SK-N-SH treated with all-trans-retinoic acid at 6 μM for 48 hours (cell line): ENCODE measurements around the gene BICC1.

Experiments used
- ATAC-seq: fragments of 200-7000 bp; cut with Tn5 transposase; 3 replicates; pipeline ENCODE4 v1.9.1; 2020; ENCODE audit warnings: mild to moderate bottlenecking, moderate library complexity
- ARNTL ChIP-seq: fragments of 450-650 bp; formaldehyde crosslinking; IDR thresholded peaks from 2 replicates; pipeline ENCODE4 v1.5.0; 2020; ENCODE audit warnings: low read depth, mild to moderate bottlenecking, moderate library complexity, borderline replicate concordance
- BACH2 ChIP-seq: fragments of 250-450 bp; sonication (Bioruptor Pico); IDR thresholded peaks from 2 replicates; pipeline ENCODE4 v1.9.0; 2021; ENCODE audit warnings: mild to moderate bottlenecking, borderline replicate concordance
- ESRRG ChIP-seq: fragments of 250-450 bp; sonication (Bioruptor Pico); IDR thresholded peaks from 2 replicates; pipeline ENCODE4 v1.6.1; 2021; ENCODE audit warnings: mild to moderate bottlenecking
- GLIS3 ChIP-seq: fragments of 250-450 bp; sonication (Bioruptor Pico); IDR thresholded peaks from 2 replicates; pipeline ENCODE4 v1.5.0; 2020; ENCODE audit warnings: mild to moderate bottlenecking, moderate library complexity
- ISL1 ChIP-seq: fragments of 250-450 bp; sonication (Bioruptor Pico); IDR thresholded peaks from 2 replicates; pipeline ENCODE4 v2.1.2; 2022; ENCODE audit warnings: mild to moderate bottlenecking, moderate library complexity
- OSR1 ChIP-seq: fragments of 250-450 bp; sonication (Bioruptor Pico); IDR thresholded peaks from 2 replicates; pipeline ENCODE4 v1.8.0; 2022; ENCODE audit warnings: moderate library complexity, mild to moderate bottlenecking, inconsistent platforms
- PPARA ChIP-seq: fragments of 250-450 bp; sonication (Bioruptor Pico); IDR thresholded peaks from 2 replicates; pipeline ENCODE4 v1.5.0; 2020; ENCODE audit warnings: mild to moderate bottlenecking, borderline replicate concordance
- RARB ChIP-seq: fragments of 250-450 bp; sonication (Bioruptor Pico); IDR thresholded peaks from 2 replicates; pipeline ENCODE4 v1.8.0; 2021; ENCODE audit warnings: mild to moderate bottlenecking, moderate library complexity
- TCF4 ChIP-seq: fragments of 250-450 bp; sonication (Bioruptor Pico); IDR thresholded peaks from 2 replicates; pipeline ENCODE4 v1.8.0; 2021; ENCODE audit warnings: mild to moderate bottlenecking, moderate library complexity, borderline replicate concordance
- TOX ChIP-seq: fragments of 250-450 bp; sonication (Bioruptor Pico); IDR thresholded peaks from 2 replicates; pipeline ENCODE4 v1.8.0; 2021; ENCODE audit warnings: mild to moderate bottlenecking, moderate library complexity, borderline replicate concordance
- ZFP3 ChIP-seq: fragments of 250-450 bp; sonication (Bioruptor Pico); IDR thresholded peaks from 2 replicates; pipeline ENCODE4 v1.5.0; 2020; ENCODE audit warnings: mild to moderate bottlenecking, moderate library complexity
- ZNF565 ChIP-seq: fragments of 450-650 bp; formaldehyde crosslinking; conservative IDR thresholded peaks from 2 replicates; pipeline ENCODE4 v1.5.0; 2020; ENCODE audit warnings: low read depth, mild to moderate bottlenecking, moderate library complexity
- ZNF8 ChIP-seq: fragments of 450-650 bp; formaldehyde crosslinking; IDR thresholded peaks from 2 replicates; pipeline ENCODE4 v1.5.0; 2020; ENCODE audit warnings: mild to moderate bottlenecking, moderate library complexity
- TF ChIP-seq, protein P1 (sequence below): fragments of 250-450 bp; sonication (Bioruptor Pico); IDR thresholded peaks from 2 replicates; pipeline ENCODE4 v1.5.0; 2020; ENCODE audit warnings: mild to moderate bottlenecking, moderate library complexity
- TF ChIP-seq, protein P2 (sequence below): fragments of 250-450 bp; sonication (Bioruptor Pico); IDR thresholded peaks from 2 replicates; pipeline ENCODE4 v1.5.1; 2020; ENCODE audit warnings: low read depth, mild to moderate bottlenecking, moderate library complexity
- TF ChIP-seq, protein P3 (sequence below): fragments of 250-450 bp; sonication (Bioruptor Pico); IDR thresholded peaks from 2 replicates; pipeline ENCODE4 v1.8.0; 2021; ENCODE audit warnings: low read depth, mild to moderate bottlenecking, moderate library complexity, borderline replicate concordance

Gene BICC1

GRCh38 chr10:58833771-58834561 lies 321.3 kb downstream of the BICC1 start:
- TF ChIP-seq RARB (no peak), TOX (no peak), BACH2 (no peak), OSR1 (no peak), ESRRG (CRISPR knock-in tag) (no peak)
- TF ChIP-seq, protein P1, sequence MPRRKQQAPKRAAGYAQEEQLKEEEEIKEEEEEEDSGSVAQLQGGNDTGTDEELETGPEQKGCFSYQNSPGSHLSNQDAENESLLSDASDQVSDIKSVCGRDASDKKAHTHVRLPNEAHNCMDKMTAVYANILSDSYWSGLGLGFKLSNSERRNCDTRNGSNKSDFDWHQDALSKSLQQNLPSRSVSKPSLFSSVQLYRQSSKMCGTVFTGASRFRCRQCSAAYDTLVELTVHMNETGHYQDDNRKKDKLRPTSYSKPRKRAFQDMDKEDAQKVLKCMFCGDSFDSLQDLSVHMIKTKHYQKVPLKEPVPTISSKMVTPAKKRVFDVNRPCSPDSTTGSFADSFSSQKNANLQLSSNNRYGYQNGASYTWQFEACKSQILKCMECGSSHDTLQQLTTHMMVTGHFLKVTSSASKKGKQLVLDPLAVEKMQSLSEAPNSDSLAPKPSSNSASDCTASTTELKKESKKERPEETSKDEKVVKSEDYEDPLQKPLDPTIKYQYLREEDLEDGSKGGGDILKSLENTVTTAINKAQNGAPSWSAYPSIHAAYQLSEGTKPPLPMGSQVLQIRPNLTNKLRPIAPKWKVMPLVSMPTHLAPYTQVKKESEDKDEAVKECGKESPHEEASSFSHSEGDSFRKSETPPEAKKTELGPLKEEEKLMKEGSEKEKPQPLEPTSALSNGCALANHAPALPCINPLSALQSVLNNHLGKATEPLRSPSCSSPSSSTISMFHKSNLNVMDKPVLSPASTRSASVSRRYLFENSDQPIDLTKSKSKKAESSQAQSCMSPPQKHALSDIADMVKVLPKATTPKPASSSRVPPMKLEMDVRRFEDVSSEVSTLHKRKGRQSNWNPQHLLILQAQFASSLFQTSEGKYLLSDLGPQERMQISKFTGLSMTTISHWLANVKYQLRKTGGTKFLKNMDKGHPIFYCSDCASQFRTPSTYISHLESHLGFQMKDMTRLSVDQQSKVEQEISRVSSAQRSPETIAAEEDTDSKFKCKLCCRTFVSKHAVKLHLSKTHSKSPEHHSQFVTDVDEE (CRISPR knock-in tag), result no peak
- TF ChIP-seq, all 23 proteins: peak for 0
- no peak for ATAC-seq

GRCh38 chr10:58836176-58836700 lies 323.6 kb downstream of the BICC1 start:
- ATAC-seq, result no peak
- no peak for TF ChIP-seq ARNTL (CRISPR knock-in tag)

GRCh38 chr10:58836991-58837575 lies 324.4 kb downstream of the BICC1 start:
- no peak for TF ChIP-seq PPARA (CRISPR knock-in tag)
- TF ChIP-seq RARB, result no peak
- TF ChIP-seq BACH2, result no peak
- TF ChIP-seq ZNF8 (CRISPR knock-in tag), result no peak
- no peak for TF ChIP-seq TCF4 (CRISPR knock-in tag)
- no peak for ATAC-seq

DNA sequence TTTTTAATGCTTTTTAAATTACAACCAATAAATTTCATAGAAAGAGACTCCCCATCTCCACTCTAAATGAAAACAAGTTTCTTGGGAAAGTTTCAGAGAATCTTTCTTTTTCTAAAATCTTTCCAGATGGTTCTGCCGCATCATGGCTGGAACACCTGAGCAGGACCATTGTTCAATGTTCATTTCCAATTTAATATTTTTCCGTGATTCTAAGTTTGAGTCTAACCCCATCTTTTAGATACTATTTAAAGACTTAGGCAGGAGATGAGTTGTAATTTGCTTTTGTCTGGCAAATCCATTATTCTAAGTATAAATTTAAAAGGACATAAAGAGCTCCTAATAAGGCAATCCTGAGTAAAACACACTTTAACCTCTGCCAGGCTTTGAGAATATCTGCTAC lies 325.2 kb downstream of the BICC1 start:
- TF ChIP-seq RARB, result no peak
- no peak for TF ChIP-seq TCF4 (CRISPR knock-in tag)
- TF ChIP-seq, protein P1 (CRISPR knock-in tag), result no peak
- TF ChIP-seq GLIS3 (CRISPR knock-in tag), result no peak
- no peak for TF ChIP-seq ZNF565 (CRISPR knock-in tag)

DNA sequence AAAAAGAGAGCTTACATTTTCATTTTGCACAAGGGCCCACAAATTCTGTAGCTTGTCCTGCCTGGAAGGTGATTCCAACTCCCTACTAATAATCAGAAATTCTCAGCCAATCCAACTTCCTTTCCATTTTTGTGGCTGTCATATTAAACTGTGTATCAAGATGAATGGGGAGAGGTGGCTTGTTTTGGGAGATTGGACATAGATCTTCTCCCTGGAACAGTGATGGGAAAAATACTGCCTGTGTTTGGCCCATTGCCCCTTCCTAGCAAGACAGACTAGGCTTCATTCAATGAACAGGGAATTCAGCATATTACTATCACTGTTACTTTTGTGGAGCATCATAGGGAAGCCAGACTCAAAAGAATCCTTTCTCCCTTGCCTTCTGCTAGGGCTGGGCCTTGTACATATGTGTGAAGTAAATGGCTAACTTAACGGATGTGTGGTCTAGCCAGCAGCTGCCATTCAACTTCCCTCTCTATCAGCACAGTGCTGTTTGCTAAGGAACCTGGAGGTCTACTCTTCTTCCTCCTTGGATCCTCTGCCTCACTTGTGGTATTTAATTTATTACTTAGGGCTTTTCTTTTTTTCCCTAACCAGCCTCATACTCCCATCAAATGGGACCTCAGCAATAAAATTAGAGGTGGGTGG lies 326.0 kb downstream of the BICC1 start:
- TF ChIP-seq, protein P2, sequence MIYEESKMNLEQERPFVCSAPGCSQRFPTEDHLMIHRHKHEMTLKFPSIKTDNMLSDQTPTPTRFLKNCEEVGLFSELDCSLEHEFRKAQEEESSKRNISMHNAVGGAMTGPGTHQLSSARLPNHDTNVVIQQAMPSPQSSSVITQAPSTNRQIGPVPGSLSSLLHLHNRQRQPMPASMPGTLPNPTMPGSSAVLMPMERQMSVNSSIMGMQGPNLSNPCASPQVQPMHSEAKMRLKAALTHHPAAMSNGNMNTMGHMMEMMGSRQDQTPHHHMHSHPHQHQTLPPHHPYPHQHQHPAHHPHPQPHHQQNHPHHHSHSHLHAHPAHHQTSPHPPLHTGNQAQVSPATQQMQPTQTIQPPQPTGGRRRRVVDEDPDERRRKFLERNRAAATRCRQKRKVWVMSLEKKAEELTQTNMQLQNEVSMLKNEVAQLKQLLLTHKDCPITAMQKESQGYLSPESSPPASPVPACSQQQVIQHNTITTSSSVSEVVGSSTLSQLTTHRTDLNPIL (CRISPR knock-in tag), result no peak
- TF ChIP-seq BACH2, result no peak
- no peak for TF ChIP-seq RARB
- TF ChIP-seq OSR1, result no peak
- no peak for TF ChIP-seq ISL1 (CRISPR knock-in tag)
- no peak for TF ChIP-seq ZFP3 (CRISPR knock-in tag)
- TF ChIP-seq, protein P3, sequence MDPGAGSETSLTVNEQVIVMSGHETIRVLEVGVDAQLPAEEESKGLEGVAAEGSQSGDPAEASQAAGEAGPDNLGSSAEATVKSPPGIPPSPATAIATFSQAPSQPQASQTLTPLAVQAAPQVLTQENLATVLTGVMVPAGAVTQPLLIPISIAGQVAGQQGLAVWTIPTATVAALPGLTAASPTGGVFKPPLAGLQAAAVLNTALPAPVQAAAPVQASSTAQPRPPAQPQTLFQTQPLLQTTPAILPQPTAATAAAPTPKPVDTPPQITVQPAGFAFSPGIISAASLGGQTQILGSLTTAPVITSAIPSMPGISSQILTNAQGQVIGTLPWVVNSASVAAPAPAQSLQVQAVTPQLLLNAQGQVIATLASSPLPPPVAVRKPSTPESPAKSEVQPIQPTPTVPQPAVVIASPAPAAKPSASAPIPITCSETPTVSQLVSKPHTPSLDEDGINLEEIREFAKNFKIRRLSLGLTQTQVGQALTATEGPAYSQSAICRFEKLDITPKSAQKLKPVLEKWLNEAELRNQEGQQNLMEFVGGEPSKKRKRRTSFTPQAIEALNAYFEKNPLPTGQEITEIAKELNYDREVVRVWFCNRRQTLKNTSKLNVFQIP, result no peak

More for the DNA sequence above, 325.2 kb downstream of the BICC1 start:
- ATAC-seq, result no peak

More for the DNA sequence above, 326.0 kb downstream of the BICC1 start:
- ATAC-seq, result no peak
